HepG2 (cell line): ENCODE measurements around the gene NUBPL. TPM values are rescaled to one million over a fixed set of nuclear protein-coding genes. Genes with fewer than 3 reads are reported as not detected.
A peak's percentile ranks its signal among the peaks of the same experiment; 100 is the strongest.

Source experiments
- BRCA1 ChIP-seq: sonication (generic); formaldehyde crosslinking; IDR thresholded peaks from 2 replicates; pipeline ENCODE4 v1.4.0; 2020; ENCODE audit warnings: missing genetic modification reagents
- BRD4 ChIP-seq: sonication (generic); formaldehyde crosslinking; IDR thresholded peaks from 2 replicates; pipeline ENCODE4 v1.4.0; 2020; ENCODE audit warnings: missing genetic modification reagents
- HMGXB4 ChIP-seq, 2 experiments: sonication (generic) in 1 of 2; formaldehyde crosslinking in 1 of 2; IDR thresholded peaks; 2 replicates each; pipeline versions ENCODE4 v1.4.0 to v1.6.1; 2018 to 2020; ENCODE audit warnings: missing genetic modification reagents in 2 of 2, borderline replicate concordance in 1 of 2, low read depth in 1 of 2, mild to moderate bottlenecking in 1 of 2, missing biosample characterization in 1 of 2
- JUND ChIP-seq: sonication (generic); formaldehyde crosslinking; IDR thresholded peaks from 2 replicates; pipeline ENCODE4 v1.8.0; 2022; ENCODE audit warnings: mild to moderate bottlenecking, missing genetic modification reagents
- TBP ChIP-seq: sonication (generic); formaldehyde crosslinking; IDR thresholded peaks from 2 replicates; pipeline ENCODE4 v1.5.0; 2020; ENCODE audit warnings: missing genetic modification reagents
- TOE1 ChIP-seq: sonication (generic); formaldehyde crosslinking; IDR thresholded peaks from 2 replicates; pipeline ENCODE4 v1.4.0; 2020; ENCODE audit warnings: mild to moderate bottlenecking, missing genetic modification reagents
- ZBTB40 ChIP-seq, 2 experiments: fragments of 450-650 bp in 1 of 2; sonication (generic) in 1 of 2; formaldehyde crosslinking in 1 of 2; IDR thresholded peaks; 2 replicates each; pipeline versions ENCODE4 v1.6.1 to v1.8.0; 2016 to 2022; ENCODE audit warnings: antibody characterized with exemption in 1 of 2, mild to moderate bottlenecking in 1 of 2, missing genetic modification reagents in 1 of 2
- ZNF136 ChIP-seq: sonication (generic); formaldehyde crosslinking; IDR thresholded peaks from 2 replicates; pipeline ENCODE4 v1.8.1; 2022; ENCODE audit warnings: low read depth, mild to moderate bottlenecking, moderate library complexity, missing genetic modification reagents
- ZNF788 ChIP-seq: sonication (generic); formaldehyde crosslinking; IDR thresholded peaks from 2 replicates; pipeline ENCODE4 v1.5.0; 2020; ENCODE audit warnings: mild to moderate bottlenecking, missing genetic modification reagents, borderline replicate concordance
- polyA plus RNA-seq, 8 experiments: library from polyadenylated mRNA; depleted of rRNA in 3 of 8; stranded (reverse) in 7 of 8; unstranded in 1 of 8; fragments of >200 nt; fragmentation: Illumina TruSeq in 4 of 8; extraction: Trizol in 4 of 8; gene quantifications; 2 replicates each; pipeline versions ENCODE4 v1.2.1 to v1.2.3, GENCODE V29; 2011 to 2016; ENCODE audit warnings: low read depth in 4 of 8, missing spikeins in 1 of 8, mixed read lengths in 1 of 8; ENCODE audit not compliant: insufficient read depth in 1 of 8
- total RNA-seq, 5 experiments: library from RNA; depleted of rRNA; stranded (reverse); fragments of >200 nt; fragmentation: Illumina TruSeq; extraction: Trizol; gene quantifications; 2 replicates each; pipeline ENCODE4 v1.2.3, GENCODE V29; 2016; ENCODE audit warnings: low read depth in 1 of 5
- TF ChIP-seq, protein P1 (sequence below): sonication (generic); formaldehyde crosslinking; IDR thresholded peaks from 2 replicates; pipeline ENCODE4 v1.8.0; 2022; ENCODE audit warnings: mild to moderate bottlenecking, missing genetic modification reagents, borderline replicate concordance
- TF ChIP-seq, protein P2 (sequence below): sonication (generic); formaldehyde crosslinking; IDR thresholded peaks from 2 replicates; pipeline ENCODE4 v1.4.0; 2020; ENCODE audit warnings: missing genetic modification reagents, mild to moderate bottlenecking, borderline replicate concordance
- TF ChIP-seq, protein P3 (sequence below): IDR thresholded peaks from 2 replicates; pipeline ENCODE4 v1.6.1; 2018; ENCODE audit warnings: missing genetic modification reagents

The NUBPL gene
- total and polyA plus RNA-seq, 2 of the 13 experiments (the other 11 are each of a cell fraction or from before 2014, with no cell fraction given): 21.3 to 44.1 TPM

DNA sequence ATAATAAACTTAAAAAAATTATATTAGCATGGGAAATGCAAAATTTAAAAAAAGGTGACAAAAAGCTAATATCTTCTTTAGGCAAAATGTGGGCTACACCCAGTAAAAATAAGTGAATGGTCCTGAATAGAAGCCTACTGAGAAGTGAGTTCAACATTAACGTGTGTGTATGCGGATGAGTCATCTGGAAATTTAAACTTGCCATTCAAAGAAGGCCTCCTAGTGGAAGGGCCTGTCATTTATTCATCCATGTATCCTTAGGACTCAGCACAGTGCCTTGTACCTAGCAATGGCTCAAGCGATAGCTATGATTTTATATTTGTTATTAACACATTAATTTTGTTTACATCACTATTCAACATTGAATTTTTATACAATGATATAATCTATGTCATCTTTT is 226.2 kb downstream of the NUBPL start (continued):
- TF ChIP-seq HMGXB4 (CRISPR knock-in tag; IDR thresholded peaks at IDR 0.05; ENCODE audit: borderline replicate concordance in 1 of 2, low read depth in 1 of 2) (0 out of 4 replicates have a peak, but pooled peaks of 1 of the 2 experiments have one; percentile 20), ZBTB40 (IDR thresholded peaks at IDR 0.05) (no peak), ZBTB40 (CRISPR knock-in tag; IDR thresholded peaks at IDR 0.05) (no peak), TBP (CRISPR knock-in tag) (no peak), TOE1 (CRISPR knock-in tag) (no peak), BRCA1 (CRISPR knock-in tag) (no peak), BRD4 (no peak), ZNF136 (CRISPR knock-in tag) (no peak), ZNF788 (no peak), JUND (CRISPR knock-in tag) (peak; percentile 83)
- TF ChIP-seq, protein P1, sequence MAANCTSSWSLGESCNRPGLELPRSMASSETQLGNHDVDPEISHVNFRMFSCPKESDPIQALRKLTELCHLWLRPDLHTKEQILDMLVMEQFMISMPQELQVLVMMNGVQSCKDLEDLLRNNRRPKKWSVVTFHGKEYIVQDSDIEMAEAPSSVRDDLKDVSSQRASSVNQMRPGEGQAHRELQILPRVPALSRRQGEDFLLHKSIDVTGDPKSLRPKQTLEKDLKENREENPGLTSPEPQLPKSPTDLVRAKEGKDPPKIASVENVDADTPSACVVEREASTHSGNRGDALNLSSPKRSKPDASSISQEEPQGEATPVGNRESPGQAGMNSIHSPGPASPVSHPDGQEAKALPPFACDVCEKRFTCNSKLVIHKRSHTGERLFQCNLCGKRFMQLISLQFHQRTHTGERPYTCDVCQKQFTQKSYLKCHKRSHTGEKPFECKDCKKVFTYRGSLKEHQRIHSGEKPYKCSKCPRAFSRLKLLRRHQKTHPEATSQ (CRISPR knock-in tag): no peak
- TF ChIP-seq, protein P2, sequence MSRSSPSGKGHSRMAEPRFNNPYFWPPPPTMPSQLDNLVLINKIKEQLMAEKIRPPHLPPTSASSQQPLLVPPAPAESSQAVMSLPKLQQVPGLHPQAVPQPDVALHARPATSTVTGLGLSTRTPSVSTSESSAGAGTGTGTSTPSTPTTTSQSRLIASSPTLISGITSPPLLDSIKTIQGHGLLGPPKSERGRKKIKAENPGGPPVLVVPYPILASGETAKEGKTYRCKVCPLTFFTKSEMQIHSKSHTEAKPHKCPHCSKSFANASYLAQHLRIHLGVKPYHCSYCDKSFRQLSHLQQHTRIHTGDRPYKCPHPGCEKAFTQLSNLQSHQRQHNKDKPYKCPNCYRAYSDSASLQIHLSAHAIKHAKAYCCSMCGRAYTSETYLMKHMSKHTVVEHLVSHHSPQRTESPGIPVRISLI (CRISPR knock-in tag): no peak
- TF ChIP-seq, protein P3, sequence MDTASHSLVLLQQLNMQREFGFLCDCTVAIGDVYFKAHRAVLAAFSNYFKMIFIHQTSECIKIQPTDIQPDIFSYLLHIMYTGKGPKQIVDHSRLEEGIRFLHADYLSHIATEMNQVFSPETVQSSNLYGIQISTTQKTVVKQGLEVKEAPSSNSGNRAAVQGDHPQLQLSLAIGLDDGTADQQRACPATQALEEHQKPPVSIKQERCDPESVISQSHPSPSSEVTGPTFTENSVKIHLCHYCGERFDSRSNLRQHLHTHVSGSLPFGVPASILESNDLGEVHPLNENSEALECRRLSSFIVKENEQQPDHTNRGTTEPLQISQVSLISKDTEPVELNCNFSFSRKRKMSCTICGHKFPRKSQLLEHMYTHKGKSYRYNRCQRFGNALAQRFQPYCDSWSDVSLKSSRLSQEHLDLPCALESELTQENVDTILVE (CRISPR knock-in tag): no peak
